Gastrocnemius medialis (tissue), 4 donors: ENCODE measurements around the gene ATM.

Experiments
- CTCF ChIP-seq, 5 experiments: fragments of 450-650 bp in 3 of 5; fragments of 200-600 bp in 2 of 5; sonication (generic) in 2 of 5; IDR thresholded peaks in 4 of 5; conservative IDR thresholded peaks in 1 of 5; 1 replicate in 4 of 5; 2 replicates in 1 of 5; pipeline ENCODE4 v1.5.1; 2016 to 2019; ENCODE audit warnings: antibody characterized with exemption in 5 of 5, mild to moderate bottlenecking in 3 of 5, moderate library complexity in 3 of 5
- POLR2A ChIP-seq, 2 donors: fragments of 450-650 bp; IDR thresholded peaks; one replicate each; pipeline ENCODE4 v1.6.1; 2017; ENCODE audit warnings: antibody characterized with exemption in 2 of 2, mild to moderate bottlenecking in 2 of 2, moderate library complexity in 2 of 2

DNA sequence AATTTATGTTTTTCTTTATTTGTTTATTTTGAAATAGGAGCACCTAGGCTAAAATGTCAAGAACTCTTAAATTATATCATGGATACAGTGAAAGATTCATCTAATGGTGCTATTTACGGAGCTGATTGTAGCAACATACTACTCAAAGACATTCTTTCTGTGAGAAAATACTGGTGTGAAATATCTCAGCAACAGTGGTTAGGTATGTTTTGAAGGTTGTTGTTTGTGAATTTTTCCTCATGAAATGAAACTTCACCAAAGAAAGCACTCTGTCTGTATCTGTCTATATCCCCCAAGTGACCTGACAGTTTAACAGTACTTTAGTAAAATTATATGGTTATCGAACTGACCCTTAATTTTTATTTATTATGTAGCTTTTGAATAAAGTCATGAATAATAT, 12.8 kb downstream of the ATM start:
- TF ChIP-seq CTCF (IDR thresholded peaks at IDR 0.05 in 4 of 5, conservative IDR thresholded peaks at IDR 0.05 in 1 of 5), result no peak
- no peak for TF ChIP-seq POLR2A (IDR thresholded peaks at IDR 0.05)
